EL (cell line): ENCODE data around the gene CLIP1.
A peak's percentile ranks its signal among the peaks of the same experiment; 100 is the strongest.
"Not testable (repeated sequence)": the region's sequence is repeated elsewhere in the genome, so short reads cannot be mapped to it uniquely, and the experiment has no call there.

Experiments
- DNase-seq: peaks from one replicate; pipeline ENCODE4 v3.0.0-alpha.2; 2016

Gene CLIP1

DNA sequence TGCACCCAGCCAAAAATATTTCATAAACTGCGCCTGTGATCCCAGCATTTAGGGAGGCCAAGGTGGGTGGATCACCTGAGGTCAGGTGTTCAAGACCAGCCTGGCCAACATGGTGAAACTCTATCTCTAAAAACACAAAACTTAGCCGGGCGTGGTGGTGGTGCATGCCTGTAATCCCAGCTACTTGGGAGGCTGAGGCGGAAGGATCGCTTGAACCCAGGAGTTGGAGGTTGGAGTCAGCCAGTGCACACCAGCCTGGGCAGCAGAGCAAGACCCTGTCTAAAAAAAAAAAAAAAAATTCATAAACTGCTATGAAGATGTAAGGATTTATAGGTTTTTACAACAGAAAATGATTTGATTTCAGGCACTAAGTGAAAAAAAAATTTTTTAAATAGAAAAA, 6.6 kb upstream of the CLIP1 start:
- DNase-seq: not testable (repeated sequence)

GRCh38 chr12:122427403-122427802, 4.9 kb upstream of the CLIP1 start:
- no peak for DNase-seq

- DNase-seq: peak; percentile 45
Observed at GRCh38 chr12:122423258-122424165, 1.0 kb upstream of the CLIP1 start.

DNA sequence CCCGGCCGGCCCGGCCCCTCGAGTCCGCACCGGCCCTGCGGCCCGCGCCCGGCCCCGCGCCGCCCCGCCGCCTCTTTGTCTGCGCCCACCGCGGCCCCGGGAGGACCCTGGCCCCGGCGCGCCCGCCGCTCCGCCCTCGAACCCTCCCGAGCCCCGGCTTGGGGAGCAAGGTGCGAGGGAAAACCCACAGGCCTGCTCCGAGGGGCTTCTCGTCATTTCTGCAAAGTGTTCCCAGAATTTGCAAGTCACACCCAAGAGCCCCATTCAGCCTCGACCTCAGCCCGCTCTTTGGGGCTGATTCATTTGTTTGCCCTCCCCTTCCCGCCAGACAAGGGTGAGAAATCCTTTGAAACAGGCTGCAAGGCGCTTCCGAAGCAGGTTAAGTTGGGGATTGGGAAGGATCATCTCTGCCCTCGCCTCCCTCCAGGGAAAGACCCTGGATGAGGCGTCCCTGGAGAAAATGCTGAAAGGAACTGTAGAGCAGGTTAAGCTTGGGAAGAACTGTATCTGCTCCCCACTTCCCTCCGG, 325 bp upstream of the CLIP1 start:
- peak; percentile 74 for DNase-seq

DNA sequence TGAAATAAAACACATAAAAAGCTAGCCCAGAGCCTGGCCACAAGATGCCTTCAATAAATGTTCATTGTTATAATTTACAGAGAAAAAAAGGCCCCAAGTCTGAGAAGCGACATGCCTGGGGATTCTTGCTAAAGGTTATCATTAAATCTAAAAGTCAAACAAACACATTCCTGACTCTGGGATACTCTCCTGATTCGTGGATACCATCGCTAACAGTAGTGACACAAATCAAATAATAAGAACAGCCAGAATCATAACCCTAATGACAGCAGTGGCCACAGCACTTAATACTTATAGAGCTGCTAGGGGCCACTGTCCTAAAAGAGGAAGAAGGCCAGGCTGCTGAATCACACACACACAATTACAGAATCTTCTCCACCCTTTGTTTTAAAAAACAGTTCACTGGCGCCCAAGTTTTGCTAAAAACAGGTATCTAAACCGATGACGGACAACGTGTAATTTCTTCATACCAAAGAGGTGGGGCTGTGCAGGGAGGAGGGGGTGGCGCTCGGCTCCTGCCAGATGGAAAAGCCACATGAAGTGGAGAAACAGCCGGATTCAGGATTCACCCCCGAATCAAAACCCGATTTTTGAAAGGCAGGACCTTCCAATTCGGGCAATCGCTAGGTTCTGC, 1.2 kb downstream of the CLIP1 start:
- DNase-seq: peak; percentile 49

- no peak for DNase-seq
Observed at GRCh38 chr12:122420471-122421162, 1.9 kb downstream of the CLIP1 start.

GRCh38 chr12:122419094-122419493, 3.4 kb downstream of the CLIP1 start:
- DNase-seq: not testable (repeated sequence)

GRCh38 chr12:122415665-122416064, 6.8 kb downstream of the CLIP1 start:
- not testable (repeated sequence) for DNase-seq

GRCh38 chr12:122413516-122414404, 8.7 kb downstream of the CLIP1 start:
- no peak for DNase-seq

GRCh38 chr12:122412851-122413433, 9.5 kb downstream of the CLIP1 start:
- DNase-seq: no peak

DNA sequence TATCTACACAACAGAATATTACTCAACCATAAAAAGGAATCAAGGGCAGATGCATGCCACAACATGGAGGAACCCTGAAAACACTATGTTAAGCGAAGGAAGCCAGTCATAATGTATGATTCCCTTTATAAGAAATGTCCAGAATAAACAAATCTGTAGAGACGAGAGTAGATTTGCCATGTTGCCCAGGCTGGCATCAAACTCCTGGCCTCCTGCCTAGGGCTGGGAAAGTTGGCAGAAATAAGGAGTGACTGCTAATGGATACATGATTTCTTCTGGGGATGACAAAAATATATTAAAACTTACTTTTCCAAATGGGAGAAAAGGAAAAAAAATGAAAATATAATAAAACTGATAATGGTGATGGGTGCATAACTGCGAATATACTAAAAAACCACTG, 10.9 kb downstream of the CLIP1 start:
- DNase-seq: no peak

- no peak for DNase-seq
Observed at GRCh38 chr12:122407208-122407607, 15.3 kb downstream of the CLIP1 start.

DNA sequence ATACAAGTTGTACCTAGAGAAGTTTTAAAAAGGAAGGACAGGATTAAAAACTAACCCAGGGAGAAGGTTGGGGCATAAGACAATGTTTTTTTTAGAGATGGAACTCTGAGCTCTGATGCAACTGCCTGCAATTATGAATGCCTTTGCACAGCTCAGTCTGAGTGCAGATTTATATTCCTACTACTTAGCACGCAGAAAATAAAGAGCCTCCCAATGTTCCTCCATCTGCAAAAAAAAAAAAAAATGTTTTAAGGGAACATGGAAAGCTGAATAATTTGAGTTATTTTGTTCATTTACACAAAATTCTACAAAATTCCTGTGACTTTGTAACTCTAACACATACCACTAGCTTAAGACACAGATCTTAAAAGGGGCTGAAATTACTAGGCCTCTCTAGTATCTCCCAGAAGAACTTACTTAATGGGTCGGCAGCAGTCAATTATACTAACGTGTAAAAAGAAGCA, 15.7 kb downstream of the CLIP1 start:
- DNase-seq: peak; percentile 61

DNA sequence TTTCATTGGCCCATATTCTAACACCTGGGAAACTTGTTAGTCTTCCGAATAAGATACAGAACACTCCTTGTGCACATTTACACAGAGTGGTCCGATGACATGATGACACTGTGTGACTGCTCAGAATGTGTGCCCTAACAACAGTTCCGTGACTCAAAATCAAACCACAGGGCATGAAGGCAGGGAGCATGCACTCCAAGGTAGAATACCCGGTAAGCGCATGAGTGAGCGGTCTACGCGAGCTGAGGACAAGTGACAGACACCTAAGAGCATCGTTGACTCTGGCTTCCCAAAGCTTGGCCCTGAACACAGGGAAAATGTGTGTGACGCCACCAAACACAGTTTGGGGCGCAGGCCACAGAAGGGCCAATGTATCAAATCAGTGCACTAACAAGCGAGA, 18.6 kb downstream of the CLIP1 start:
- no peak for DNase-seq

- DNase-seq: no peak
Observed at GRCh38 chr12:122403115-122403770, 19.2 kb downstream of the CLIP1 start.

DNA sequence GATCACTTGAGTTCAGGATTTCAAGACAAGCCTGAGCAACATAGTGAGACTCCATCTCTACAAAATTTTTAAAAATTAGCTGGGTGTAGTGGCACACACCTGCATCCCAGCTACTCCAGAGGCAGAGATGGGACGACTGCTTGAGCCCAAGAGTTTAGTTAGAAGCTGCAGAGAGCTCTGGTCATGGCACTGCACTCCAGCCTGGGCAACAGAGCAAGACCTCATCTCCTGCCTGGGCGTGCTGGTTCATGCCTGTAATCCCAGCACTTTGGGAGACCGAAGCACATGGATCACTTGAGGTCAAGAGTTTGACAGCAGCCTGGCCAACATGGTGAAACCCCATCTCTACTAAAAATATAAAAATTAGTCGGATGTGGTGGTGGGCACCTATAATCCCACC, 20.2 kb downstream of the CLIP1 start:
- no peak for DNase-seq

DNA sequence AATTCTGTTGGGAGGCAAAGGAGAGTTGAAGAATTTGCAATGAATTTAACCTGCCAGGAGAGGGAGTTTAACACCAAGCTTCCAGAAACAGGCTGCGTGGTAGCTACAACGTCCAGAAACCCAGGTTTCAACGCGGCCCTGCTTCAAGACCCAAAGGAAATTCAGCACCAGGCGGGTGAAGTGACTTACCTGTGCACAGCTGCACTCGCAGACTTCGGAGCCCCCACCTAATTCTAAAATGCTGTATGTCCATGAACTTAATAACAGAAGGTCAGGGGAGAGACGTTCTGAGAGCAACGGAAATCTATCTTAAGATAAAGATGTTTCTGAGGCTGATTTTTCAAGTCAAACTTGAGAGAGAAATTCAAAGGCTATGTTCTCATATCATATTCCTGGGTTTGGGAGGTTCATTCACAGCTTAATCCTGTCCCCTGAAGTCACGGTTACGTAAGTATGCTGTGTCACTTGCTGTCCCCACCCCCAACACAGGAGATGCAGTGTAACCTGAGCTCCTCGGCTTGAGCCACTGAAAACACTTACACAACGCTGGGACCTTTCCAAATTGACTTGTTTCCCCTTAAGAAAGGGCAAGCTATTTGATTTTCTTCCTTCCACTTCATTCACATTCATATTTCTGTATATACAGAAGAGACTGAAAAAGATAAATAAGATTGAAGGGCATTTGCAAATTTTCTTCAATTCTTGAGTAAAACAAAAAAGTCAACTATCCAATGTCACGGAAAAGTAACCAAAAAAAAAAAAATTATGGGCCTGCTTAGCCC, 22.7 kb downstream of the CLIP1 start:
- peak; percentile 84 for DNase-seq

DNA sequence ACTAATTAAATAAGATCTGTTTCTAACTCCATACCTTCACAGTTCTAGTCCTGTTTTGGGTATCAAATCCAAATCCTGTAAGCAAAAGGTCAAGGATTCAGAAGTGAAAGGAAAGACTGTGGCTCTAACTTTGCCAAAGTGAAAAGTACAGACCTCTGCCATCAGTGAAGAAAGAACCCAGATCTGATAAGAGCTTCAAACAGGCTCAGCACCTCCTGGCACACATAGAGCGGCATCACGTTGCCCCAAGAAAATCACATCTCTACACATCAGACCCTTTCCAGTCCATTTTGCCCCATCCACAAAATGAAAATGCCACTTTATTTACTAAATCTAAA, 23.2 kb downstream of the CLIP1 start:
- DNase-seq: no peak

DNA sequence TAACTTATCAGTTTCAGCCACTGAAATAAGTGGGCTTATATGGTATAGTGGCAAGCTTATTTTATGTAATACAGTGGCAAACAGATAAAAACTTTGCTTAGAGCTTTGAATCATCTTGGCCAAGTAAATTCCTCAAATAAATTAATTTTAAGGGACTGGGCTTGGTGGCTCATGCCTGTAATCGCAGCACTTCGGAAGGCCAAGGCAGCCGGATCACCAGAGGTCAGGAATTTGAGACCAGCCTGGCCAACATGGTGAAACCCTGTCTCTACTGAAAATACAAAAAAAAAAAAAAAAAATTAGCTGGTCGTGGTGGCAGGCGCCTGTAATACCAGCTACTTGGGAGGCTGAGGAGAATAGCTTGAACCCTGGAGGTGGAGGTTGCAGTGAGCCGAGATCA, 24.5 kb downstream of the CLIP1 start:
- not testable (repeated sequence) for DNase-seq

DNA sequence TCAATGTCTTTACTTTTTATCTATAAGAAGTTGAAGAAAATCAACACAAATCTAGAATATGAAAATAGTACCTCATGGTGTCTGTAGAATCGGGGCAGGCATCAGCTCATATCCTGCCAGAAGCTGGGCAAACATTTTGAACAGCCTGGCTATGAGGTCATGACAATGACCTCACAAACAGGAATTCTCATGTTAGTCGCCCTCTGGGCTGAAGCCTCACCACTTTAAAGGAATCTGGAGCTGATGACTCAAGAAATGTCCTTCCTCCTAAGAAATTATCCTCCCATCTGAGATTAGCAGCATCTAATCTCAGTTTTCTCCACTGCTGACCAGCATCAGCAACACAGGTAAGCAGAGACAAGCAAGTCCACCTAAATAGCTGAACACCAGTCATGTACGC, 27.1 kb downstream of the CLIP1 start:
- DNase-seq: peak; percentile 92
